Left ventricle myocardium inferior (tissue), 1 donor: Measurements from ENCODE around the gene LHX5. TPM values are rescaled to one million over a fixed set of nuclear protein-coding genes. Genes with fewer than 3 reads are reported as not detected.

Source experiments
- DNase-seq: peaks from one replicate; pipeline ENCODE4 v3.0.0-alpha.2; 2020
- H3K27ac ChIP-seq: fragments of 200-600 bp; replicated peaks from 2 replicates; pipeline ENCODE4 v1.8.0; 2021
- H3K27me3 ChIP-seq: fragments of 200-600 bp; 2 replicates; pipeline ENCODE4 v1.8.0; 2021; ENCODE audit warnings: low read depth
- H3K36me3 ChIP-seq: fragments of 200-600 bp; 2 replicates; pipeline ENCODE4 v1.8.0; 2021
- H3K4me1 ChIP-seq: fragments of 200-600 bp; 2 replicates; pipeline ENCODE4 v1.8.0; 2021
- H3K4me3 ChIP-seq: fragments of 200-600 bp; 2 replicates; pipeline ENCODE4 v1.8.0; 2021; ENCODE audit warnings: mild to moderate bottlenecking, moderate library complexity
- H3K9me3 ChIP-seq: fragments of 200-600 bp; replicated peaks from 2 replicates; pipeline ENCODE4 v1.8.0; 2021
- CTCF ChIP-seq: fragments of 200-600 bp; IDR thresholded peaks from 2 replicates; pipeline ENCODE4 v1.8.0; 2021; ENCODE audit warnings: antibody characterized with exemption, mild to moderate bottlenecking, borderline replicate concordance
- intact Hi-C: fragments of 100-400 bp; cut with micrococcal nuclease; formaldehyde crosslinking; loops from one replicate; pipeline ENCODE4 v1.11.0; 2022
- total RNA-seq: library from RNA; stranded (reverse); fragmentation: NEBNext Ultra II Directional; extraction: Animal tissue kit (Norgen Biotek cat#: 25700); gene quantifications from one replicate; pipeline ENCODE4 v1.2.1, GENCODE V29; 2021
- donor health status: DM: no; HTN: yes; CAD: no; lungs with severe emphysema.

Gene LHX5
- total RNA-seq, 1 donor from 2014 or later, result not detected

DNA sequence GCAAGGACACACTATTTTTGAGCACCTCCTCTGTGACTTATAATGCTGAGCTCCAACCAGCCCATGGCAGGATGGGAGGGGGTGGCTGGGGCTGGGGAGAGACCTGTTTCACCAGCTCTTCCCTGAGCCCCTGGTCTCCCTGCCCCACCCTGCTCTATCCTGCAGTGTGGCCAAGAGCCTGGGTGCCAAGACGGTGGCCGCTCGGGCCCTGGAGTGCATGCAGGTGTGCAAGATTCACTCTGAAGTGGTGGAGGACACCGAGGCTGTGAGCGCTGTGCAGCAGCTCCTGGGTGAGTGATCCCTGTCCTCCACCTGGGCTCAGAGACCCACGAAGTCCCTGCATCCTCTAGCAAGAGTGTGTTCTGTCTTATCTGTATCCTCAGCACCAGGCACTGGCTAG is 35.1 kb downstream of the LHX5 start:
- intact Hi-C loops, result no loop called here
- Histone ChIP-seq H3K27me3 (peaks cover 19% of the 10 kb centered on the region), H3K9me3 (no peaks in the 10 kb centered on the region), H3K36me3 (no peaks in the 10 kb centered on the region), H3K4me1 (no peaks in the 10 kb centered on the region), H3K4me3 (no peak overlapping the region), H3K27ac (no peak overlapping the region)
- TF ChIP-seq CTCF, result no peak
- no peak for DNase-seq

DNA sequence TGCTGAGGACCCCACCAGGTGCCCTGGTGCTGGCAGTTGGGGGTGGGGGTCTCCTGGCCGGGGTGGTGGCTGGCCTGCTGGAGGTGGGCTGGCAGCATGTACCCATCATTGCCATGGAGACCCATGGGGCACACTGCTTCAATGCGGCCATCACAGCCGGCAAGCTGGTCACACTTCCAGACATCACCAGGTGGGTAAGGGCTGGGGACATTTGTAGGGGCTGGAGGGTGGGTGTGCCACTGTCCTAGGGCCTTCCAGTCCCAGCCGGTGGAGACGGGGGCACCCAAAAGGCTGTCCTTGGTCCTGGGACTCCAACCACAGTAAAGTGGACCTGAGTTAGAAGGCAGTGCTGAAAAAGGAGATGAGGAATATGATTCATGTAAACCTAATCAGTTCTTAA is 36.3 kb downstream of the LHX5 start:
- Histone ChIP-seq H3K27me3 (peaks cover 7% of the 10 kb centered on the region), H3K4me1 (no peaks in the 10 kb centered on the region), H3K4me3 (no peak overlapping the region), H3K9me3 (no peaks in the 10 kb centered on the region), H3K36me3 (no peaks in the 10 kb centered on the region), H3K27ac (no peak overlapping the region)
- DNase-seq, result no peak
- intact Hi-C loops, result no loop called here
- TF ChIP-seq CTCF, result no peak

- Histone ChIP-seq H3K27me3 (peaks cover 13% of the 10 kb centered on the region), H3K27ac (no peak overlapping the region), H3K9me3 (no peaks in the 10 kb centered on the region), H3K4me1 (no peaks in the 10 kb centered on the region), H3K36me3 (no peaks in the 10 kb centered on the region), H3K4me3 (no peak overlapping the region)
- intact Hi-C loops, result no loop called here
- DNase-seq, result no peak
- no peak for TF ChIP-seq CTCF
These were observed 38.7 kb downstream of the LHX5 start for GRCh38 chr12:113432986-113433385.

DNA sequence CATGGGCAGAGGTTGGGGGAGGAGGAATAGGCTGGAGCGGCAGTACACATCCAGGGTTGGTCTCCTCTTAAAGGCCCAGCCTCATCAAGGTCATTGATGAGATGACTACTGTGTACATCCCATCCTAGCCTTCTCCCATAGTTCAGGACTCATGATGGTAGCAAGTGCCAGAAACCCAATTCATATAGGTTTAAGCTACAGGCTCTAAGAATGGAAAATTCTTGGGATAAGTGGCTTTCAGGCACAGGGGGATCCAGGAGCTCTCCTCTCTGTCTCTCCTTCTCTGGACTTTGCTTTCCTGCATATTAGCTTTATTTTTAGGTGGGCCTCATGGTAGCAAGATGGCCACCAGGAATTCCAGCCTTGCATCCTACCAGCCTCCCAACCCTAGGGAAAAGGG is 43.2 kb downstream of the LHX5 start:
- H3K27ac ChIP-seq, result no peak overlapping the region
- H3K4me3 ChIP-seq, result no peak overlapping the region
- intact Hi-C loops, result no loop called here
- no peak for TF ChIP-seq CTCF
- no peaks in the 10 kb centered on the region for H3K36me3 ChIP-seq
- peaks cover 15% of the 10 kb centered on the region for H3K27me3 ChIP-seq
- no peaks in the 10 kb centered on the region for H3K9me3 ChIP-seq
- no peaks in the 10 kb centered on the region for H3K4me1 ChIP-seq
- no peak for DNase-seq

- no peak overlapping the region for H3K4me3 ChIP-seq
- H3K27ac ChIP-seq, result no peak overlapping the region
- no peak for TF ChIP-seq CTCF
- DNase-seq, result no peak
- H3K4me1 ChIP-seq, result peaks cover 2% of the 10 kb centered on the region
- H3K9me3 ChIP-seq, result no peaks in the 10 kb centered on the region
- intact Hi-C loops, result no loop called here
- H3K27me3 ChIP-seq, result peaks cover 15% of the 10 kb centered on the region
- H3K36me3 ChIP-seq, result no peaks in the 10 kb centered on the region
These were observed 43.8 kb downstream of the LHX5 start for GRCh38 chr12:113427882-113428281.

DNA sequence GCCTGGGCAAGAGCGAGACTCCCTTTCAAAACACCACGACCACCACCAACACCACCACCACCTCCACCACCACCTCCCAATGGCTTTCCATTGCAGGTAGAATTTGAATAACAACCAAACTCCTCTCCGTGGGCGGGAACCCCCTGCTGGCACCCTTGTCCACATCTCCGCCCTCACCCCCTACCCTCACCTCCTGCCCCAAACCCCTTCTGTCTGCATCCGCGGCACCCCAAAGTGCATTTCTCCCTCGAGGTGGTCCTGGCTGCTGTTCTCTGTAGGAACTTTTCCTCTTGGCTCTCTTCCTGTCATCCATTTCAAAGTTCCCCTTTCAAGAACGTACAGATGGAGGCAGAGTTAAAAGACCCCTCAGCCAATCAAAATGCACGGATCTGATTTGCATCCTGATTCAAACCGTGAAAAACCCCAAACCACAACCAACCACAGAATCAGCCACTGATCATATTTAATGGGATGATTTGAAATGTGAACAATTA is 45.7 kb downstream of the LHX5 start:
- Histone ChIP-seq H3K9me3 (no peaks in the 10 kb centered on the region), H3K4me3 (no peak overlapping the region), H3K4me1 (peaks cover 15% of the 10 kb centered on the region), H3K36me3 (no peaks in the 10 kb centered on the region), H3K27ac (no peak overlapping the region), H3K27me3 (peaks cover 15% of the 10 kb centered on the region)
- no peak for DNase-seq
- intact Hi-C loops, result no loop called here
- no peak for TF ChIP-seq CTCF
